ENCODE results near the gene ARHGEF39. TPM values are rescaled to one million over a fixed set of nuclear protein-coding genes. Genes with fewer than 3 reads are reported as not detected.
A peak's percentile ranks its signal among the peaks of the same experiment; 100 is the strongest.

The ARHGEF39 gene
- total and polyA plus RNA-seq, 9 of the 15 experiments (the other 6 are each of a cell fraction or from before 2014, with no cell fraction given) = 2.8 to 21.7 (median 12.9) TPM

- TF ChIP-seq ZNF592 (IDR thresholded peaks at IDR 0.05) (peak; percentile 69; the same call in 1 of the 2 replicates), CBX1 (IDR thresholded peaks at IDR 0.05; ENCODE audit: low read depth) (peak; percentile 81; the same call in 1 of the 2 replicates), ELF4 (CRISPR knock-in tag; IDR thresholded peaks at IDR 0.05) (no peak), ETS1 (conservative IDR thresholded peaks at IDR 0.05; ENCODE audit: control insufficient read depth, low read depth, low read length) (0 out of 2 replicates have a peak, but pooled peaks have one; percentile 73), KDM2B (CRISPR knock-in tag; IDR thresholded peaks at IDR 0.05) (no peak), FUS (optimal IDR thresholded peaks at IDR 0.05; ENCODE audit: low read depth, low read length) (no peak), ETS2 (tag; IDR thresholded peaks at IDR 0.05; ENCODE audit: borderline replicate concordance, poor library complexity, severe bottlenecking) (no peak), CHD1 (IDR thresholded peaks at IDR 0.05; ENCODE audit: low read length) (peak; percentile 51), ETV1 (tag; conservative IDR thresholded peaks at IDR 0.05; ENCODE audit: low read depth) (peak; percentile 56; the same call in 1 of the 2 replicates), ARNT (IDR thresholded peaks at IDR 0.05) (peak; percentile 46 to 71; a peak in 1 of 4 replicates), PYGO2 (tag; IDR thresholded peaks at IDR 0.05) (no peak), FOXJ2 (tag; IDR thresholded peaks at IDR 0.05) (peak; percentile 55; the same call in 1 of the 2 replicates), TCF7 (IDR thresholded peaks at IDR 0.05; ENCODE audit: borderline replicate concordance) (no peak; the same call in 1 of the 2 replicates), MITF (IDR thresholded peaks at IDR 0.05) (0 out of 2 replicates have a peak, but pooled peaks have one; percentile 25), NFATC3 (IDR thresholded peaks at IDR 0.05) (no peak), AFF1 (IDR thresholded peaks at IDR 0.05; ENCODE audit: low read depth in 1 of 2, partially characterized antibody in 2 of 2) (no peak), ZNF212 (CRISPR knock-in tag; IDR thresholded peaks at IDR 0.05) (no peak)
Observed at GRCh38 chr9:35657546-35658136, 7.4 kb downstream of the ARHGEF39 start, which contains the start of gene RMRP (continued).
